SK-N-DZ (cell line): Measurements from ENCODE around the gene VPS16.

Source experiments
- DNase-seq: peaks from one replicate; pipeline ENCODE4 v3.0.0-alpha.2; 2015; ENCODE audit warnings: low spot score

The VPS16 gene

GRCh38 chr20:2899243-2899642 is 58.7 kb downstream of the VPS16 start:
- DNase-seq = no peak

- no peak for DNase-seq
These were observed 60.5 kb downstream of the VPS16 start for GRCh38 chr20:2900845-2901592.

- DNase-seq = no peak
These were observed 61.7 kb downstream of the VPS16 start for GRCh38 chr20:2902291-2902690.

GRCh38 chr20:2902818-2903217 is 62.3 kb downstream of the VPS16 start:
- no peak for DNase-seq

- no peak for DNase-seq
These were observed 63.1 kb downstream of the VPS16 start for GRCh38 chr20:2903686-2904085.

GRCh38 chr20:2907519-2907918 is 67.0 kb downstream of the VPS16 start:
- no peak for DNase-seq

GRCh38 chr20:2909953-2910352 is 69.4 kb downstream of the VPS16 start:
- no peak for DNase-seq

GRCh38 chr20:2911200-2911599 is 70.7 kb downstream of the VPS16 start:
- no peak for DNase-seq

GRCh38 chr20:2914160-2914559 is 73.6 kb downstream of the VPS16 start:
- no peak for DNase-seq
